CD4-positive, alpha-beta T cell treated with Interleukin-6 for 4 hours (primary cell): ENCODE results near the gene SPATA31E1.

Source experiments
- DNase-seq: peaks from one replicate; pipeline ENCODE4 v3.0.0-alpha.2; 2020; ENCODE audit warnings: mixed read lengths

SPATA31E1 gene

DNA sequence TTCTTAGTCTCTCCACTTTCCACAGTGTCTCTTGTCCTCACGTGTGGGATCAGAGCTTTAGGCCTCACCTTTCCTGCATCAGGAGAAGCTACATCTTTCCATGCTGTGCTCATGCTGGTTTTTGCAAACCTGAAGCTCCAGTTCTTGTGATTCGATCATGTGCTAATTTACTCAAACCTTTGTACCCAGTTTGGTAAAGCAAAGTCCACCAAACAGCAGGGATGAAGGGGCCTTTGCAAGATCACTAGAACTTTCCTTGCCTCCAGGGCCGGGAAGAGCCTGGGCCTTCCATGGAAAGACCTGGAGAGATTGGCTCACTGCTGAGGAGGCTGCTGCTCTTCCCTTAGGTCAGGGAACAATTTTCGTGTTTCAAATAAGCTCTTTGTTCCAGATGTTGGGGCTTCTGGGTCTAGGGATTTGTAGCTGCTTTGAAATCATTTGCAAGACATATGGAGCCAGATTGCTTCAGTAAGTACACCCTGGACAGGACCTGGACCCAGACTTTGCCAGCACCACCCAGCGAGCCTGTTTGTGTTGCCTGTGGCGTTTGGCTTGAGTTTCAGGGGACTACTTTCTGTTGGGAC is 18.7 kb upstream of the SPATA31E1 start:
- DNase-seq, result no peak

DNA sequence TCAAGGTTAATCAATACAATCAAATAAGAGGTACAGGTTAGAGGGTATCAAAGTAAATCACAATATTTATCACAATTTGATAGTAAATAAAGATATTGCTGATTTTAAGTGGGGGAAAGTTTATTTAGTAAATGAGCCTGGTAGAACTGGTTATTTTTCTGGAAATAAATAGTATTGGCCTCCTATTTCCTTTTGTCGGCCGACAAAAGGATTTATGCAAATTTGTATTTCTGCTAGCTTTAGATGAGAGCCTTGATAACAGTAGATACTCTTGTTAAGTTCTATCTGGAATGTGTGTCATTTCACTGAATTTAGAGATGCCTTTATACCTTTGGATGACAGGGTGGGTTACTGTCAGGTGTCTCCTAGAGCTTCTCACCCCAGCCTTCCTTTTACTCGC is 17.8 kb upstream of the SPATA31E1 start:
- DNase-seq, result no peak

DNA sequence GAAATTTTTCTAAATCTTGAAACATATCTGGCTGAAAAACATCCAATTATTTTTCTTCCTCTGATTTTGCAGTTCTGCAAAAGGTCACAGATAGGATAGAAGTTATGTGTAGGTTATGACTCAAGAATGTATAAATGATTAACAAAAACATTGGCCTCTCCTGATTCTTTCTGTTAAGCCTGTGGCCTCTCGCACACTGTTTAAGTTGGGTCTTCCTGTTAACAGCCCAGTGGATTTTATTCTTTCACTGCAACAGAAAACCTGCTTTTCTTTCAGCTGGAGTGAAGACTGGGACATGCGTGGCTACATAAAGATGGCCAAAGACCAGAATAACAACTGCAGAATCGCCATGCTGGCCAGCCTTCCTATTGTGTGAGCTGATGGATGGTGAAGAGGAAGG is 17.1 kb upstream of the SPATA31E1 start:
- DNase-seq, result no peak

DNA sequence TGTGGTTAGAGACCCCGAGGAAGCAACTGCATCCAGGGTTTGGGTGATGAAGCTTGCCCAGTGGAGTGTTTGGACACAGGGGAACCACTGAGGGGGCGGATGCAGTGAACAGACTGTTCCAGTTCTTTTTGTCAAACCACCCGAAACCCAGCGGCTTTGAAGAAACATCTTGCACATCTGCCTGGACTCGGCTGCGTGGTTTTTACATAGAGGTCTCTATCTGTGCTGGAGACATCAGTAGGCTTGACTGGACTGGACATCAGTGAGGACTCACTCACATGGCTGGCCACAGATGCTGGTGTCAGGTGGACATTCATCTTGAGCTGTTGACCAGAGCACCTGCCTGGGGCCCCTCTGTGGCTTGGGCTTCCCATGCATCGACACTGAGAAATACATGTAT is 15.3 kb upstream of the SPATA31E1 start:
- no peak for DNase-seq

DNA sequence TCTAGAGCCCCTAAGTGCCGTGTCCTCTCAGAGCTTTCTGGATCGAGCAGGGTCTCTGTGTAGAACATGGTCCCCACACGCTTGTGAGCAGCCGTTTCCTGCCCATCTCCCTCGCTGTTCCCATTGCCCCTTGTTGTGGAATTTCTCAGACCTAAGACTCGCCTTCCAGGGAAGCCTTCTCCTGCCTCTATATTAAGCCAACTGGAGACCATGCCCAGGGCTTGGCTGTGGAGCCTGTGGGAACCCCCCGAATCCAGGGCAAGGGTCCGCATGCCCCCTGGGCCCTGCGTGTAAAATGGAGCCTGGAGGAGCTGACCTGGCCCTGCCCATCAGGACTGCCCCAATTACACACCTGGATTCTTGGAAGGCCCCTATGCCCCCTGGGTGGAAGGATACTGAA is 14.5 kb upstream of the SPATA31E1 start:
- no peak for DNase-seq

DNA sequence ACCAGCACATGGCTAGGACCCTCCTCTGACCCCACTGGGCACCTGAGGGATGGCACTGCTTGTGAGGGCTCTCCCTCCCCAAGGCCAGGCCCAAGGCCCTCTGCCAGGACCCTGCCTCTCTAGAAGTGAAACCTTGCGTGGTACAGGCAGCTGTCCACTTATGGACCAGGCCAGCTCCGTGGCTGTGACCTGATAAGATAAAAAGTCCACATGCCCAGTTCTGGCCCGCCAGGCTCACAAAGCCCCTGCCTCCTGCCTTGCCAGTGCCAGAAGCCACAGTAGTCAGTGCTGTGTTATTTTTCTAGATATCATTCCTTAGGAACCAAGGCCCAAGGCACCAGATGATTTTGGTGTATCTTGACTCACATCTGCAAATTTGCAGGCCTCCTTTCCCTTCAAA is 14.0 kb upstream of the SPATA31E1 start:
- DNase-seq, result no peak

DNA sequence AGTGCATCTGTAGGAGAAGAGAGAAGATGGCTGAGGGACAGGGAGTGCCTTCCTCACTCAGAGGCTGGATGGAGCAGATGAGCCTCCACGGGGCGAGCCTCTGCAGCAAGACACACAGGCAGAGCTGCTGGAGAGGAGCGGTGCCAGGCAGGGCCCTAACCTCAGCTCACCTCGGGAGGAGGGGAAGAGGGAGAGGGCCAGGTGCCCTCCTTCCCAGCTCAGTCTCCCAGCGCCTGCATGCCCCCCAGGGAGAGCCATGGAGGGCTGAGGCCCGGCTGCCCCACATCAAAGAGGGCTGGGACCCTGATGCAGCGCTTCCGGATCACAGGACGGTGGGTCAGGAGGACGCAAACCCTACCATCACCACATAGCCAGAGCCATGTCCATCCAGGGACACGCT is 13.6 kb upstream of the SPATA31E1 start:
- DNase-seq, result no peak

DNA sequence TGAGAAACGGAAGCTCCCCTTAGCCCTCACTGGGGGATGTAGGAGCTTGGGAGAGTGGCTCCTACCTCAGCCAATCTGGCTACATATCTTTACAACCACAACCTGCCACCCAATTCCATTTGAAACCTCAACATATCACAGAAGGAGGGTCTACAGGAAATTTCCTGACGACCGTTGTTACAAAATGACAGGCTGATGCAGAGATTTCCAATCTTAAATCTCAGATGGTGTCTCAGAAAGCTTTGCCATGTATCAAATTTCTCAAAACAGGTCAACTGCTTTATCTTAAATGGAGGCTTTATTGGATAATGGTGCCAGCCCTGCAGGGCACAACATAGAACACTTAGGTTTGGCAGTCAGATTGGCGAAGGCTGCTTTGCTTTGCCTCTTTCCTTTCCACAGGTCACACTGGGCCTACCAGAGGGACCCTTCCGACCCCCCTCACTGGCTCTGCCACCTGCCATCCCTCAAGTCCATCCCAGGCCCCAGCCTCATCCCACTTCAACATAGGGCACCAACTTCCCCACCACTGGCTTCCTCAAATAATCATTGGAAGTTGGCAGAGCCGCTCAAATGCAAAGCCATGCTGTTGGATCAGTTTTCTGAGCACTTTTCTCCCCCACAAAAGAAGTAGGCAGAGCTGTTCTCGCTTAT is 11.1 kb upstream of the SPATA31E1 start:
- no peak for DNase-seq

DNA sequence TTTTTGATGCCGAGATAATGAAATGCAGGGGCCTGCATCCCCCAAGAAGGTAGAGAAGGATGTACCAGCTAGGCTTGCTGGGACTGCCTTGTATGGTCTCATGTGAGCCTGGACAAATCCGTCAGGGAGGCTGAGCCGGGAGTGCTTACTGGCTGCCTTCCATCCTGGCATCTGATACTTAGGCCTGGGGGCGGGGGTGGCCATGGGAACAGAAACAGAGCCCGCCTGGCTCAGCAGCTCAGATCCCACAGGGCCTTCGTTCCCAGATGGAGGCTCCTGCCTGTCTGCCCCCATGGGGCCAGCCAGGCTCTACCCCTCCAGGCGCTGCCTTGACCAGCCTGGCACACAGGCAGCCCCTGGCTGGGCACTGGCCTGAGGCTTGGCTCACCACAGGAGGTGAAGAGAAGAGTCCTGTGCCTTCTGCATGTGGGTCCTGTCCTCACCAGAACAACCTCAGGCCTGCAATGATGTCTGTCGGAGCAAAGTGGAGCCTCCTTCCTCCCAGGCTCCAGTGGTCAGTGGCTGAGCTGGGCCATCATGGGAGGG is 10.5 kb upstream of the SPATA31E1 start:
- no peak for DNase-seq

DNA sequence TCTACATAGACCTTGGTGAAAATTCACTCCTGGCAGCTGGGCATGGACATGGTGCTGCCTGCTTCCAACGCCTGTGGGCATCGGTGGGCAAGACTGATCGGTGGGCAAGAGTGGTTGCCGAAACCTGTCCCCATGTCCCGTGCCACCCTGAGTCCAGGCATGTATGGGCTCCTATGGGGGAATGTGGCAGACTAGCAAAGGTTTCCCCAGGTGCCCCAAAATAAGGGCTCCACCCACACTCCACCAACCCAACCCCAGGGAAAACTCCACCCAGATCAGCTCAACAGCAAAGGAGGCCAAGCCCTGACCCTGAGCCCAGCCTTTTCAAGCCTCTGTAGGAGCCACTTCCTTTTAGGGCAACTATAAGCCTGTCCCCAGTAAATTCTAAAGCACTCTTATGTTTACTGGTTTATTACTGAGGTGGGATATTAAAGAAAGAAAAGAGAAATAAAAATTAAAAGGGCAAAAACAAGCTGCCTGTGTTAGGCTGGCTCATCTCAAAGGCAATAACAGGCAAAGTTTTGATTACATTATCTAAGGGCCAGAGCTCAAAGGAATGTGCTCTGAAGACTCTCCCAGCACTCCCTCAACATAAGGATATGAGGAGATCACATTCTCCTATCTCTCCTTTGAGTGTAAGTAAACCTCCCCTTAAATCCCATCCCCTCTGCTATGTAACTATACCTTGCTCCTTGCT is 8.9 kb upstream of the SPATA31E1 start:
- no peak for DNase-seq

DNA sequence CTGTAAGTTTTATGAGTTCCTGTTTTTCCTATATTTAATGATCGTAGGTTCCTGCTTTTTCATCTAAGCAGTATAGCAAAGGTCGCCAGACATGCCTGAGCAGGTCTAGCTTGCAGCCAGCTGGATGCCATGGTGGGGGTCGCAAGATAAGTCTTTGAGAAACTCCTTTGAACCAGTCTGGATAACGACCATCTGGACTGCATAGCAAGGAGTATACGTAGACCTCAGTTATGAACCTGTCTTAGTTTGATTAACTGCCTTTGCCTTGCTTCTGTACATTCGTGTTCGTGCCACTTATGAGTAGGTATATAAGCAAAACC is 8.4 kb upstream of the SPATA31E1 start:
- DNase-seq, result no peak

DNA sequence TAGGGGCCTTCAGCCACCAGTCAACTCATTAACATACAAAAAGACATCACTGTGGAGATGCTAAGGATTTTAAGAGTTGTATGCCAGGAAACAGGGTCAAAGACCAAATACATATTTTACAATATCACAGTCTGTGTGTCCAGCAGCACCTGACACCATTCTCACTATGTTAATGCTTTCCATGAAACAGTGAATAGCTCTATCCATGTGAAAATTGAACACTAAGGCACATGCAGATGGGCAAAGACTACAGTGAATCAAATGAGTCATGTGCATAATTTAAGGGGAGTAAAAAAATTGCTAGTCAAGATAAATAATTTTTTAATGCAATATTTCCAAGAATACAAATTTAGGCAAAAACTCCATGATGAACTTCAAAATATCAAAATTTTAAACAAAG is 7.6 kb upstream of the SPATA31E1 start:
- DNase-seq, result no peak

DNA sequence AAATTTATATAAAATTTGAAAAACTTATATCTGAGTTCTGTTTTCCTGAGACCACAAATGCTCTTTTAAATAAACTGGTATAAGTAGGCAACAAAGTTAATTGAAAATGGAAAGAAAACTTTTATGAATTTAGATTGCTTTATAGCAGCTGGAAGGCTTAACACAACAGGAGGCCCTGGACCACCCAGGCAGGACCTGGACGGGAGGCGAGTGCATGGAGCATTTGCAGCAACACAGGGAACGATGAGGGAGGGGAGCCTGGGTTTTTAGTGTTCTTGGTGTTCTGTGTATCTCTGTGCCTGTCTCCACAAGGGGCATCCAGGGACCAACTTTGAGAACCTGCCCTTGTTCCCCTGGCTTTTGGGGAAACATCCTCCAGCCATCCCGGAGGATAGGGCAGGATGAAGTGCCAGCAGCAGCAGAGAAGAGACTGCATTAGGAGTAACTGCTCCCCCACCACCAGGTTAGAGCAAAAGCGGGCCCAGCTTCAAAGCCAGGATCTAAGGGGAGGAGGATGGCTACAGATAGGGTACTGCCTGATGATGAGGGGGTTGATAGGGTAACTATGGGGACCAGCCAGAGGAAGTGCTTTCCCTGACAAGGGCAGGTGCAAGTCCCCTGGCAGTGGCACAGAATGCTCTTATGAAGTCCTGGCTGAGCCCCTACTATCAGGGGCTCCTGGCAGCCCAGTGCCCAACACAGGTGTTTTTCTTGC is 6.7 kb upstream of the SPATA31E1 start:
- DNase-seq, result no peak

DNA sequence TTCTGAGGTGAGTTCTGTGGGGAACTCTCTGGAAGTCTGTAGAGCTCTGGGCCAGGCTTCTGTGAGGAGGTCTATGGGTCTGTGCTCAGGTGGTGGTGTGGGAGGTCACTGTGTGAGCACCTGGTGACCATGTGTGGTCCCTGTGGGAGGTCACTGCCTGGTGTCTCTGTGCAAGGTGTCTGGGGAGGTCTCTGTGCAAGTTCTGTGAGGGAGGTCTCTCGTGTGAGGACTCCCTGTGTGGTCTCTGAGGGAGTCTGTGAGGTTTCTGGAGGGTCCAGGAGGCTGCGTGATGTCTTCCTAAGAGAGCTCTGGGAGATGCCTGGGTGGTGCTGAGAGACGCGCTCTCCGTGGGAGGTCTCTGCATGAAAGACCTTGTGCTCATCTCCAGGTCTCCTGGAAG is 6.0 kb upstream of the SPATA31E1 start:
- DNase-seq, result no peak

DNA sequence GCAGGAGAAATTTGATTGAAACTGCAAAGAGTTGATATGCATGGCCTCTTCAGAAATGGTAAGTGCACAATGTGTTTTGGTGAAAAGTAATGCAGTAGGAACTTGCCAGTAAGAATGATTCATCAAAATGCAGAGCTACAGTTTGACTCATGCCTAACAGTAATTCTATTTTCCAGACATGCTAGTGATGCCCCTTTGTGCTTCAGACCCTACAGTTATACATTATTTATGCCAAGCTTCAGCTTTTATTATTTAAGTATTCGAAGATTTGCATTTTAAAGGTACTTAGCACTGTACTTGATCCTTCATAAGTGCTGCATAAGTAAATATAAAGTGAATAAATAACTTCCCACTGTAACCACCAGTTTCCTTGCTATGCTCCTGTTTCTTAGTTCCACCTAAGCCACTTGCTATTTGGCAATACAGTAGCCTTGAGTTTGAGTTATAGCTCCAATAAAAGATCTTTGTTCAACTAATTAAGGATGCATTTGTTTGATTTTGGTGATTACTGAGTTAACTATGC is 3.6 kb upstream of the SPATA31E1 start:
- DNase-seq, result no peak

DNA sequence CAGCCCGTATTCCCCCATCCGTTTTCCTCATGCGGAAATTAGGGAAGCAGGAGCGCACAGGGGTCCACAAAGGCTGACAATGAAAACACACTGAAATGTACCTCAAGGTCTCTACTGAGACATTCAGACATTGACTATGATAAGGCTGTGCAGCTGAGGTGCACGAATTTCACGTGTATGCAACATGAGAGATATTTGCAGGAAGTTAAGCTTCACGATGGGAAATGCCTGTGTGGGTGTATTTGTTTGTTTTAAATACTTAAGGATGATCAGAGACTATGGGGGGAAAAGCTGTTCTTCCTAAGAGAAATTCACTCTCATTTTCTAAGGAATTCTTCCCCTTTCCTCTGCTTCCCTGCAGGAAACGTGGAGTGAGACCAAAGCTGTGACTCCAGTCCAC is 2.6 kb upstream of the SPATA31E1 start:
- DNase-seq, result no peak

DNA sequence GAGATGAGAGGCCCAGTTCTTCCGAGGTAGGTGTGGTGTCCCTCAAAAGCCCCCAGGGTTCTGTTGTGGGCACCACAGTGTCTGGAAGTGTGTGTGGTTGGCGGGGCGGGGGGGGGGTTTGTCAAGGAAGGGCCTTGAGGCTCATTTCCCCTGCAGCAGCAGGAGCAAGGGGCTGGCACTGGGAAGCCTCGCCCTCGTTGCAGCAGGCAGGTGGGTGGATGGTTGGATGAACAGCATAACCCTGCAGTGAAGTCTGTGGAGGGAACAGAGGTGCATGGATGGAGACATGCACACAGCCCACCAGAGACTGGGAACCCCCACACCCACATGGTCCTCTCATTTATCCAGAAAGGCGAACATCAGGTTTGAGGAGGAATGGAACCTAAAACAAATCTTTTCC is 2.0 kb upstream of the SPATA31E1 start:
- DNase-seq, result no peak

DNA sequence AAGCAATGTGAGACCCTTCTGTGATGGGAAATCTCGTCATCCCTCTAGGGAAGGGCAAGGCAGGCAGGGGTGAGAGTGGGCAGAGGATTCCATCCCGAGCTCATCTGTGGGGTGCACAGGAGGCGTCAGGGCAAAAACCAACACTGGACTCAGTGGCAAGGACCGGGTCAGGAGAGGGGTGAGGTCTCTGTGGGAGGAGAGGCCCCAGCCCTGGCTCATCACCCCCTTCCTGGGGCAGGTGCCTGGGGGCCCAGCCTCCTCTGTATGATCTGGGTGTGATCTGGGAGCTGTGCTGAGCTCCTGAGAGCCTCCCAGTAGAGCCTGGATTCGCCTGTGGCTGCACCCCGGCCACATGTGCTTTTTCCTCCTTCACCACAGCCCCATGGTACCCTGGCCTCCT is 597 bp downstream of the SPATA31E1 start:
- DNase-seq, result no peak

DNA sequence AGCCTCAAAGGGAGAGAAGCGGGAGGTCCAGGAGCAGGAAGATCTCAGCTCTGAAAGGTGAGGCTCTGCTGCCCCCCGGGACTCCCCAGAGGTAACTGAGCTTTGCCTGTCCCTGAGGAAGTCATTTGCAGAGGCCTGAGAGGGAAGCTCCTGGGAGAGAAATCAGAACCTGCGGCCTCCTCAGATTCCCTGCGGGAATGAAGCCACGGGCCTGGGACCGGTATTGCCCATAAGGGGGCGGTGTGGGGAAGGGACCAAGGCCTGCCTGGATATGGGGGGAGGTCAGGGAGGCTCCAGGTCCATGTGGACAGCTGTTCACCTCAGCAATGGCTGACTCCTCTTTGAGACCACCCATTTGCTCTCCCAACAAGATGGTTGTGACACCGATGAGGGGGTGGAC is 1.3 kb downstream of the SPATA31E1 start:
- DNase-seq, result no peak

DNA sequence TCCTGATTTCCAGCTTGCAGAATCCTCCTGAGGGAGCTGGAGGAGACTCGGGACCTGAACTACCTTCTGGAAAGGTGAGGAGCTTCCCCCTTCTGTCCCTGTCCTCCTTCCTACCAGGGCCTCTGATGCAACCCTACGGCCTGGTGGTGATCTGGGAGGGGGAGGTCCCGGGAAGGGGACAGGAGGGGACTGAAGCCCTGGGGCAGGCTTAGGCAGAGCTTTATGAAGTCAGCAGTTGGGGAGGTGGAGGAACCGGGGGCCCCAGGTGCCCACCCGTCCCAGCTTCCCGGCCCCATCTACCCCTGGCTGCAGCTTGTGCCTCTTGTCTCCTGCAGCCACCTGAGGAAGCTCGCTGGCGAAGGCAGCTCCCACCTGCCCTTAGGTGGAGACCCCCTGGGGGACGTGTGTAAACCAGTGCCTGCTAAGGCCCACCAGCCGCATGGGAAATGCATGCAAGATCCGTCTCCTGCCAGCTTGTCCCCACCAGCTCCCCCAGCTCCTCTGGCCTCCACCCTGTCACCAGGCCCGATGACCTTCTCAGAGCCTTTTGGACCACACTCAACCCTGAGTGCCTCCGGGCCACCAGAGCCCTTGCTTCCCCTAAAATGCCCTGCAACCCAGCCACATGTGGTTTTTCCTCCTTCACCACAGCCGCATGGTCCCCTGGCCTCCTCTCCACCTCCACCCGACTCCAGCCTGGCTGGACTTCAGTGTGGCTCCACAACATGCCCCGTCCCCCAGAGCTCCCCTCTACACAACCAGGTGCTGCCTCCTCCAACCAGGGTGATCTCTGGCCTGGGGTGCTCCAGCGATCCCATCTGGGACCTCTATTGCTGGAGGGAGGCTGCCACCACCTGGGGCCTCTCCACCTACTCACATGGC is 2.1 kb downstream of the SPATA31E1 start:
- no peak for DNase-seq

DNA sequence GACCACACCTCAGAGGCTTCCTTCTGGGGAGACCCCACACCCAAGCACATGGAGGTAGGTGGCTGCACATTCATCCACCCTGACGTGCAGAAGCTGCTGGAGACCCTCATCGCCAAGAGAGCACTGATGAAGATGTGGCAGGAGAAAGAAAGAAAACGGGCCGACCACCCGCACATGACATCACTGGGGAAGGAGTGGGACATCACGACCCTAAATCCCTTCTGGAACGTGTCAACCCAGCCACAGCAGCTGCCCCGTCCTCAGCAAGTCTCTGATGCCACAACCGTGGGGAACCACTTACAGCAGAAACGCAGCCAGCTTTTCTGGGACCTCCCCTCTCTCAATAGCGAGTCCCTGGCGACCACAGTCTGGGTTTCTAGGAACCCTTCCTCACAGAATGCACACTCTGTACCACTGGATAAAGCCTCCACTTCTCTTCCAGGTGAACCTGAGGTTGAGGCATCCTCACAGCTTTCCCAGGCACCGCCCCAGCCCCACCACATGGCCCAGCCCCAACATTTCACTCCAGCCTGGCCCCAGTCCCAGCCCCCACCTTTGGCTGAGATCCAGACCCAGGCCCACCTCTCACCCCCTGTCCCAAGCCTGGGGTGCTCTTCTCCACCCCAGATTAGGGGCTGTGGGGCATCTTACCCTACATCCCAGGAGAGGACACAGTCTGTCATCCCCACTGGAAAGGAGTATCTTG is 3.0 kb downstream of the SPATA31E1 start:
- DNase-seq, result no peak
